Thoracic aorta (tissue), 2 donors: ENCODE data around the gene IL18R1. TPM values are rescaled to one million over a fixed set of nuclear protein-coding genes. Genes with fewer than 3 reads are reported as not detected.

Source experiments
- ATAC-seq: fragments of 150-250 bp; one replicate; pipeline ENCODE4 v1.8.0; 2017; ENCODE audit warnings: low read depth; ENCODE audit not compliant: insufficient number of reproducible peaks, low FRiP score
- DNase-seq: peaks from one replicate; pipeline ENCODE4 v3.0.0-alpha.2; 2020; ENCODE audit warnings: low spot score
- H3K27ac ChIP-seq, 2 donors: fragments of 200-600 bp; sonication (generic); 1 replicate in 1 of 2; 2 replicates in 1 of 2; pipeline ENCODE4 v1.5.1; 2016; ENCODE audit warnings: mild to moderate bottlenecking in 2 of 2, moderate library complexity in 2 of 2
- H3K27me3 ChIP-seq: fragments of 200-600 bp; sonication (generic); replicated peaks from 2 replicates; pipeline ENCODE4 v1.6.0; 2016; ENCODE audit warnings: mild to moderate bottlenecking; ENCODE audit not compliant: insufficient read depth
- H3K36me3 ChIP-seq: fragments of 200-600 bp; sonication (generic); one replicate; pipeline ENCODE4 v1.5.1; 2016
- H3K4me1 ChIP-seq, 2 donors: fragments of 200-600 bp; sonication (generic); 1 replicate in 1 of 2; 2 replicates in 1 of 2; pipeline versions ENCODE4 v1.5.1 to v1.6.0; 2016; ENCODE audit warnings: low read depth in 2 of 2, mild to moderate bottlenecking in 1 of 2; ENCODE audit not compliant: control insufficient read depth in 1 of 2
- H3K4me3 ChIP-seq: fragments of 200-600 bp; sonication (generic); 2 replicates; pipeline ENCODE4 v1.5.1; 2016; ENCODE audit warnings: mild to moderate bottlenecking
- H3K9me3 ChIP-seq: fragments of 200-600 bp; sonication (generic); 2 replicates; pipeline ENCODE4 v1.5.1; 2016
- total RNA-seq, 2 donors: library from RNA; depleted of rRNA; stranded (reverse); fragments of >200 nt; gene quantifications; one replicate each; pipeline versions ENCODE4 v1.1.0 to v1.2.3, GENCODE V29; 2016
- TF ChIP-seq, protein P1 (sequence below): fragments of 200-600 bp; sonication (generic); IDR thresholded peaks from one replicate; pipeline ENCODE4 v1.5.1; 2019; ENCODE audit warnings: antibody characterized with exemption

IL18R1 gene
- total RNA-seq, 2 donors from 2014 or later: 9.3 to 22.2 TPM

DNA sequence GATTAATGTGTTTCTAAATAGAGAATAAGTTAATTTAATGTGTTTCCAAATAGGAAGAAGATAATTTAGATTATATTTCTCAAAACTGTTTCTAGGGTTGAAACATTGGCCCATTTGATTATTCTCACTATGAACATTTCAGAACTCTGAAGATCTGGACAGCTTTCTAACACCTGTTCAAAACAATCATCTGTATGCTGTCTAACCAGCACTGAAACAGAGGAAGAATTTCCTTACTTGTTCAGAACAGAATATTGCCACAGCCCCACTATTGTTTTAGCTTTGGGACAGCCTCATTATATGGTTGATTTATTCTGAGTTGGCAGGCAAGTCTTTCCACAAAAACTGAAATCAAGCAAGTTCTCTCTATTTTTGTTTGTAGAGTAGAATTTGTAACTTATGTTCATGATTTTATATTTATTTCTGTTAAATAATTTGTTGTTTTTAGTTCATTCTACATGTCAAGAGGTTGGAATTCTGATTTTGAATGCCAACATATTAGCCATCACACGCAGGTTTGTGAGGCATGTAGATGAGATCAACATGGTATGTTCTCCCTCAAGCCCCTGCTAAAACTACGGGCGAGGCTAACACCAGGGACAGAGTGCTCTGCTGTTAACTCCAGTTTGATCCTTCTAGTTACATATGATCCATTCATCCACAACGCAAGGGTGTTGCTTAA lies 78.5 kb downstream of the IL18R1 start:
- H3K36me3 ChIP-seq: no peaks in the 10 kb centered on the region
- H3K4me1 ChIP-seq: no peaks in the 10 kb centered on the region
- H3K9me3 ChIP-seq: no peaks in the 10 kb centered on the region
- no peaks in the 10 kb centered on the region for H3K27me3 ChIP-seq
- ATAC-seq (no peak), DNase-seq (no peak)
- no peak overlapping the region for H3K4me3 ChIP-seq
- TF ChIP-seq, protein P1, sequence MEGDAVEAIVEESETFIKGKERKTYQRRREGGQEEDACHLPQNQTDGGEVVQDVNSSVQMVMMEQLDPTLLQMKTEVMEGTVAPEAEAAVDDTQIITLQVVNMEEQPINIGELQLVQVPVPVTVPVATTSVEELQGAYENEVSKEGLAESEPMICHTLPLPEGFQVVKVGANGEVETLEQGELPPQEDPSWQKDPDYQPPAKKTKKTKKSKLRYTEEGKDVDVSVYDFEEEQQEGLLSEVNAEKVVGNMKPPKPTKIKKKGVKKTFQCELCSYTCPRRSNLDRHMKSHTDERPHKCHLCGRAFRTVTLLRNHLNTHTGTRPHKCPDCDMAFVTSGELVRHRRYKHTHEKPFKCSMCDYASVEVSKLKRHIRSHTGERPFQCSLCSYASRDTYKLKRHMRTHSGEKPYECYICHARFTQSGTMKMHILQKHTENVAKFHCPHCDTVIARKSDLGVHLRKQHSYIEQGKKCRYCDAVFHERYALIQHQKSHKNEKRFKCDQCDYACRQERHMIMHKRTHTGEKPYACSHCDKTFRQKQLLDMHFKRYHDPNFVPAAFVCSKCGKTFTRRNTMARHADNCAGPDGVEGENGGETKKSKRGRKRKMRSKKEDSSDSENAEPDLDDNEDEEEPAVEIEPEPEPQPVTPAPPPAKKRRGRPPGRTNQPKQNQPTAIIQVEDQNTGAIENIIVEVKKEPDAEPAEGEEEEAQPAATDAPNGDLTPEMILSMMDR: no peak
- no peak overlapping the region for H3K27ac ChIP-seq

DNA sequence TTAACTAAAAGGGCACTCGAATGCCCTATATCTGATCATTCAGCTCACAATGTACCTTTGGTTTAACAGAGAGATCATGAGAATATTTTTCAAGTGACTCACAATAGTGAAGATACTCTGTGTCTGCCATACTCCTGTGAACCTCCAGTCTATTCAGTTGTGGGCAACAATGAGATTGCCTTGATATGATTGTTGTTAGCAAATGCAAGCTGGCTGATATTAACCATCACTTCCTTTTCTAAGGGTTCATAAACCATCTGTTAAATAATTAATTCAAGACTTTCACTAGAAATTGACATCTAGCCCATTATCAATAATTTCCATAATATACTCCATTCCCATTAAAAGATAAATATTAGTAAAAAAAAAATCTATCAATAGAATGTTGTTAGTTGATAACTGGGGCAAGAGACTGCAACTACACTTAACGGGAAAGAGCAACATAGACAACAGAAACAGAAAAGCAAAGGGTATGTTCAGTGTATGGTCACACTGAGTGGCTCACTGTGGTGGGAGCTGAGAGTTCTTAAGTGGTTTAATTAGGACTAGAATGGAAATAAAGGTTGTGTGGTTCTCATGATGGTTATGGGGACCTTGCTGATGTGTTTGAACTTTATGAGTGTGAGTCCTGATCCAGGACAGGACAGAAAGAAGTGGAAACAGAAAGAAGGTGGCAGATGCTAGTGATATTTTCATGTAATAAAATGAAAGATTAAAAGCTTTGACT lies 79.2 kb downstream of the IL18R1 start:
- Histone ChIP-seq H3K27ac (no peak overlapping the region), H3K27me3 (no peaks in the 10 kb centered on the region), H3K9me3 (no peaks in the 10 kb centered on the region), H3K4me1 (no peaks in the 10 kb centered on the region), H3K36me3 (no peaks in the 10 kb centered on the region), H3K4me3 (no peak overlapping the region)
- ATAC-seq: no peak
- TF ChIP-seq, protein P1: no peak
- DNase-seq: no peak

DNA sequence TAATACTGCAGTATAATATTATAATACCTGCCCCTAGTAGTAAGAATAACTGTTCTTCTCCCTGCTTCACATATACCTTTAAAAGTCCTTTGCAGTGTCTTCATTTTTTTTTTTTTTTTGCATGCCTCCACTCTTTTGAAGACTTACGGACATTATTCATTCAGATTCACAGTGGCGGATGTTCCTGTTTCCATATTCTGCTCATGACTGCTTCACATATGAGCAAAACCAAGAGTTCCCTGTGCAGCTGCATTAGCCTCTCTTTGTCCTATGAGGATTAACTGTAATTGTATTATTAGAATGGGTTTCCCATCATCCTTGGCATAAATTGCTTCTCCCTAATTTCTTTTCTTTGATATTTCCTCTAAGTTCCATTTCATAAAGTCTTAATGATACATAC lies 80.1 kb downstream of the IL18R1 start:
- Histone ChIP-seq H3K4me3 (no peak overlapping the region), H3K36me3 (no peaks in the 10 kb centered on the region)
- TF ChIP-seq, protein P1: no peak

DNA sequence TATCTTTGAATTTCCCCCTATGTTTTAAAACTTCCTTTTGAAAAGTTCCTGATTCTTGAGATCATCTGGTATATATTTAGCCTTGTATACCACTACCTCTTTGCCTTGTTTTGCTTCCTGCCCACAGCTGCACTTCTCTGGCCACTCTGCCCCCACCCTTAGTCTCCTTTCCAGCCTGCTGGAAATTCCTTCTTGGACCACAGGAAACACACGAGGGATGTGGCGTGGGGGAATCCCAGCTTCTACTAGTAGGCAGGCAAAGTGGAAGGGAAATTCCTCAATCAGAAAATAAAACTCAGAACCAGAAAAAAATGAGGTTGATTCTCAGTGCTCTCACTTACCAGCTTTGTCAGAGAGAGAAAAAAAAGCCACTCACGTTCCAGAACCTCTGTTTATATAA lies 80.7 kb downstream of the IL18R1 start:
- Histone ChIP-seq H3K4me3 (no peak overlapping the region), H3K27ac (no peak overlapping the region), H3K9me3 (no peaks in the 10 kb centered on the region), H3K4me1 (no peaks in the 10 kb centered on the region), H3K27me3 (no peaks in the 10 kb centered on the region), H3K36me3 (no peaks in the 10 kb centered on the region)
- TF ChIP-seq, protein P1: no peak
- DNase-seq (no peak), ATAC-seq (no peak)

More for the DNA sequence above, 80.1 kb downstream of the IL18R1 start:
- ATAC-seq: no peak
- Histone ChIP-seq H3K9me3 (no peaks in the 10 kb centered on the region), H3K27me3 (no peaks in the 10 kb centered on the region), H3K4me1 (no peaks in the 10 kb centered on the region), H3K27ac (no peak overlapping the region)
- DNase-seq: no peak

DNA sequence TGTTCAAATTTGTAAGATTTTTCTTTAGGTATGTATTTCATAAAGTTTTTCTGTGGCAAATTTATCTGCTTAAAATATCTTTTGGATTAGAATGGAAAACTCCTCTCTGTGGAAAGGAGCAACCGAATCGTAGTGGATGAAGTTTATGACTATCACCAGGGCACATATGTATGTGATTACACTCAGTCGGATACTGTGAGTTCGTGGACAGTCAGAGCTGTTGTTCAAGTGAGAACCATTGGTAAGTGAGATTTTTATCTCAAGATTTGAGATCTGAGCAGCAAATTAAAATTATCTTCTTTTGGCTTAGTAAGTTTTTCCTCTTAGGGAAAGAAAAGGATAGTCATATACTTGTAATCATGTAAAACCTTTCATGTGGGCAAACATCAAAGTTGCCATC lies 81.5 kb downstream of the IL18R1 start:
- Histone ChIP-seq H3K9me3 (no peaks in the 10 kb centered on the region), H3K4me3 (no peak overlapping the region), H3K36me3 (no peaks in the 10 kb centered on the region), H3K27ac (no peak overlapping the region), H3K27me3 (no peaks in the 10 kb centered on the region), H3K4me1 (no peaks in the 10 kb centered on the region)
- no peak for ATAC-seq
- no peak for DNase-seq
- TF ChIP-seq, protein P1: no peak
